Naive thymus-derived CD4-positive, alpha-beta T cell (primary cell): ENCODE results near the gene FAM210B. TPM values are rescaled to one million over a fixed set of nuclear protein-coding genes. Genes with fewer than 3 reads are reported as not detected.

ENCODE experiments used
- ATAC-seq: fragments of 150-1000 bp; cut with Tn5 transposase; 2 replicates; pipeline ENCODE4 v1.10.0; 2021; ENCODE audit warnings: mild to moderate bottlenecking, moderate library complexity
- CTCF ChIA-PET: fragments of 350-600 bp; sonication (Branson Sonifier 250); formaldehyde crosslinking; loops from one replicate; lab custom pipeline; 2021; ENCODE audit warnings: antibody characterized with exemption; lab: Charles Lee
- POLR2A ChIA-PET: fragments of 350-600 bp; sonication (Branson Sonifier 250); formaldehyde crosslinking; loops from one replicate; lab custom pipeline; 2021; ENCODE audit warnings: antibody characterized with exemption, inconsistent platforms; lab: Charles Lee
- DNase-seq, 9 donors: peaks; one replicate each; pipeline versions ENCODE4 v3.0.0 to v3.0.0-alpha.2; 2020 to 2022; ENCODE audit warnings: mixed read lengths in 1 of 9
- H3K27ac ChIP-seq: one replicate; pipeline ENCODE4 v1.7.0; 2013; ENCODE audit warnings: mild to moderate bottlenecking, low read depth, low read length, moderate library complexity
- H3K27me3 ChIP-seq, 2 donors: one replicate each; pipeline ENCODE4 v1.7.0; 2013; ENCODE audit warnings: low read length in 2 of 2, mild to moderate bottlenecking in 2 of 2, moderate library complexity in 2 of 2; ENCODE audit not compliant: control insufficient read depth in 2 of 2, insufficient read depth in 2 of 2
- H3K36me3 ChIP-seq, 3 experiments: 1 replicate in 2 of 3; 2 replicates in 1 of 3; pipeline ENCODE4 v1.7.0; 2013; ENCODE audit warnings: low read length in 3 of 3, mild to moderate bottlenecking in 3 of 3, moderate library complexity in 1 of 3; ENCODE audit not compliant: insufficient read depth in 3 of 3, control insufficient read depth in 2 of 3
- H3K4me1 ChIP-seq, 2 donors: one replicate each; pipeline ENCODE4 v1.7.0; 2013; ENCODE audit warnings: low read length in 2 of 2, mild to moderate bottlenecking in 2 of 2, moderate library complexity in 1 of 2; ENCODE audit not compliant: control insufficient read depth in 2 of 2, insufficient read depth in 2 of 2
- H3K4me3 ChIP-seq: 2 replicates; pipeline ENCODE4 v1.7.0; 2013; ENCODE audit warnings: mild to moderate bottlenecking, low read length
- H3K9me3 ChIP-seq, 3 experiments: 1 replicate in 2 of 3; 2 replicates in 1 of 3; pipeline ENCODE4 v1.7.0; 2013; ENCODE audit warnings: low read length in 3 of 3; ENCODE audit not compliant: control insufficient read depth in 2 of 3
- H3K27ac Mint-ChIP-seq, 9 donors: one replicate each; pipeline ENCODE4 v1.8.0; 2020 to 2022; ENCODE audit warnings: mixed read lengths in 9 of 9, mild to moderate bottlenecking in 8 of 9, moderate library complexity in 5 of 9, inconsistent platforms in 2 of 9
- H3K27me3 Mint-ChIP-seq, 5 donors: one replicate each; pipeline ENCODE4 v1.8.0; 2021 to 2022; ENCODE audit warnings: mixed read lengths in 5 of 5, mild to moderate bottlenecking in 1 of 5
- H3K36me3 Mint-ChIP-seq, 5 donors: one replicate each; pipeline ENCODE4 v1.8.0; 2020 to 2022; ENCODE audit warnings: mixed read lengths in 5 of 5, mild to moderate bottlenecking in 3 of 5, inconsistent platforms in 1 of 5
- H3K4me1 Mint-ChIP-seq, 7 donors: one replicate each; pipeline ENCODE4 v1.8.0; 2020 to 2022; ENCODE audit warnings: mixed read lengths in 7 of 7, mild to moderate bottlenecking in 3 of 7, inconsistent platforms in 1 of 7
- H3K4me3 Mint-ChIP-seq, 10 donors: one replicate each; pipeline ENCODE4 v1.8.0; 2020 to 2022; ENCODE audit warnings: mild to moderate bottlenecking in 10 of 10, mixed read lengths in 10 of 10, moderate library complexity in 6 of 10, inconsistent platforms in 2 of 10
- H3K9me3 Mint-ChIP-seq, 11 donors: one replicate each; pipeline ENCODE4 v1.8.0; 2020 to 2022; ENCODE audit warnings: mixed read lengths in 11 of 11, mild to moderate bottlenecking in 4 of 11, inconsistent platforms in 1 of 11, moderate library complexity in 1 of 11
- intact Hi-C, 2 donors: fragments of 100-400 bp; cut with micrococcal nuclease; formaldehyde crosslinking; loops; one replicate each; pipeline ENCODE4 v1.15.1; 2023
- polyA plus RNA-seq, 2 donors: library from polyadenylated mRNA; unstranded; fragments of 300-500 nt; fragmentation: Illumina TruSeq; gene quantifications; one replicate each; pipeline ENCODE4 v1.2.3, GENCODE V29; 2021
- total RNA-seq, 6 experiments: library from RNA in 5 of 6; stranded (reverse) in 5 of 6; gene quantifications; 1 replicate in 5 of 6; 2 replicates in 1 of 6; pipeline ENCODE4 v1.2.3 and lab custom pipeline; 2021 to 2026

The FAM210B gene, protein sequence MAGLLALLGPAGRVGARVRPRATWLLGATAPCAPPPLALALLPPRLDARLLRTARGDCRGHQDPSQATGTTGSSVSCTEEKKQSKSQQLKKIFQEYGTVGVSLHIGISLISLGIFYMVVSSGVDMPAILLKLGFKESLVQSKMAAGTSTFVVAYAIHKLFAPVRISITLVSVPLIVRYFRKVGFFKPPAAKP
- 10 to 100 TPM in 4 of 5 experiments, 1 to 10 TPM in 1; 8.1 to 31.8 (median 19.4) TPM for total RNA-seq
- 10 to 100 TPM; 40.7 to 43.2 TPM for polyA plus RNA-seq
- 27.6 reads per million, percentile 58 among the genes with 10 or more reads in this experiment for total RNA-seq (lab: John Stamatoyannopoulos, UW)

DNA sequence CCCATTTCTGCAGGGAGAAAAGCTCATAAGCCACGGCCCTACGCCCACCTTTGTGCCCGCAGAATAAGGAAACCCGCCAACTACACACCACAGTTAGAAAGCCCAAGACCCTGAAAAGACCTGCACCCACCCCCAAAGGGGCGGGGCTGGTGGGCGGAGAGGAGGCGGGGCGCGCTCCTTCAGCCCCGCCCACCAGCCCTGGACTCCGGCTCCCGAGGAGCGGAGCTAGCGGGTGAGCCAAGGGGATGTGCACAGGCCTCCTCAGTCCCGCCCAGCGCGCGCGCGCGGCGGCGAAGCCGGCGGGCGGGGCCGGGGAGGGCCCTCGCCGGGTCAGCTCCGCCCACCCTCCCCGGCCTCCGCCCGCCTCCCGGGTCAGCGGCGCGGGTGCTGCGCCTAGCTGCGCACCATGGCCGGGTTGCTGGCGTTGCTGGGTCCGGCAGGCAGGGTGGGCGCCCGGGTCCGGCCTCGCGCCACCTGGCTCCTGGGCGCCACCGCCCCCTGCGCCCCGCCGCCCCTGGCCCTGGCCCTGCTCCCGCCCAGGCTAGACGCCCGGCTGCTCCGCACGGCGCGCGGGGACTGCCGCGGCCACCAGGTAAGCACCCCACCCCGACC lies at the start of gene FAM210B:
TSS of gene FAM210B (plus strand) at position 375 of the 612 bp plus-strand sequence. CDS start at position 407, 32 bp downstream.
- DNase-seq: peak; percentile 63 to 82 (median 79)
- CTCF ChIA-PET: interaction anchor here (1.6 kb wide), 1 partner anchor 53 kb away, joined by 3 read pairs; the partner anchor contains the start of gene CASS4
- POLR2A ChIA-PET: interaction anchor here (1.1 to 3.2 kb wide), 5 partner anchors 34 to 110 kb away, joined by 3 to 23 read pairs (median 5); partner anchors contain the start of genes AURKA, CASS4, CSTF1 and RTF2
- Histone ChIP-seq H3K9me3 (no peaks in the 10 kb centered on the region), H3K4me1 (peaks cover 0 to 14% of the 10 kb centered on the region in 2 donors), H3K4me3 (peak within 1 kb of the TSS; percentile 72), H3K27ac (peak within 1 kb of the TSS; percentile 71), H3K36me3 (no peaks in the 10 kb centered on the region), H3K27me3 (no peaks in the 10 kb centered on the region)
- peak; percentile 99 for ATAC-seq
- H3K9me3 Mint-ChIP-seq: no peaks in the 10 kb centered on the region
- peaks cover 0 to 4% (median 0%) of the 10 kb centered on the region in 5 donors for H3K36me3 Mint-ChIP-seq
- intact Hi-C loops: loop anchor here (1.0 to 2.0 kb wide), 4 partner anchors 34 to 1950 kb away; partner anchors contain the start of genes AURKA (in 2 of the 2), CSTF1 (in 2 of the 2), RAB22A (in 1 of the 2) and RAE1 (in 1 of the 2)
- H3K4me1 Mint-ChIP-seq: peaks cover 13 to 29% (median 22%) of the 10 kb centered on the region in 7 donors
- peaks cover 0 to 4% (median 0%) of the 10 kb centered on the region in 5 donors for H3K27me3 Mint-ChIP-seq
- peak within 1 kb of the TSS; percentile 54 to 91 (median 81) for H3K27ac Mint-ChIP-seq
- H3K4me3 Mint-ChIP-seq: peak within 1 kb of the TSS; percentile 88 to 96 (median 92)

DNA sequence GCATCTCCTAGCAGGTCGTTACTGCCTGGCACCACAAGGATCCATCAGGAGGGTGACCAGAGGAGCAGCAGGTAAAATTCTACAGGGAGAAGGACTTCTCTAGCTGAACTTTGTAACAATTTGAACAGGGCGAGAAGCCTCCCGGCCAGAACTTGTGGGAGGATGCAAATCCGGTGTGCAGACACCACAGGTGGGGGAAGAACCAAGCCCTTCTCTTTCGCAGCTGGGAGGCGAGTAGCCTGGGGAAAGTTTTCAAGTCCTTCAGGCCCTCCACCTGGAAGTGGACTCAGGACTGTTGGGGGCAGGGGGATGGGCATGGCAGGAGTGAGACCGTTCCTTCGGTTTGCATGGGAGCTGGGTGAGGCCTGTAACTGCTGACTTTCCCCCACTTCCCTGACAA lies 42.7 kb upstream of the FAM210B start:
- H3K36me3 ChIP-seq: no peaks in the 10 kb centered on the region
- Mint-ChIP-seq H3K4me1 (peaks cover 0 to 6% (median 0%) of the 10 kb centered on the region in 7 donors), H3K4me3 (no peak overlapping the region), H3K9me3 (peaks cover 0 to 9% (median 4%) of the 10 kb centered on the region in 11 donors), H3K27ac (no peak overlapping the region), H3K27me3 (peaks cover 14 to 43% (median 26%) of the 10 kb centered on the region in 5 donors), H3K36me3 (no peaks in the 10 kb centered on the region)
- ChIA-PET CTCF (no interaction called here), POLR2A (no interaction called here)
- no peak for DNase-seq
- no peaks in the 10 kb centered on the region for H3K9me3 ChIP-seq
- H3K4me3 ChIP-seq: no peak overlapping the region
- no peak for ATAC-seq
- H3K27me3 ChIP-seq: no peaks in the 10 kb centered on the region
- H3K27ac ChIP-seq: no peak overlapping the region
- intact Hi-C loops: no loop called here
- H3K4me1 ChIP-seq: no peaks in the 10 kb centered on the region

DNA sequence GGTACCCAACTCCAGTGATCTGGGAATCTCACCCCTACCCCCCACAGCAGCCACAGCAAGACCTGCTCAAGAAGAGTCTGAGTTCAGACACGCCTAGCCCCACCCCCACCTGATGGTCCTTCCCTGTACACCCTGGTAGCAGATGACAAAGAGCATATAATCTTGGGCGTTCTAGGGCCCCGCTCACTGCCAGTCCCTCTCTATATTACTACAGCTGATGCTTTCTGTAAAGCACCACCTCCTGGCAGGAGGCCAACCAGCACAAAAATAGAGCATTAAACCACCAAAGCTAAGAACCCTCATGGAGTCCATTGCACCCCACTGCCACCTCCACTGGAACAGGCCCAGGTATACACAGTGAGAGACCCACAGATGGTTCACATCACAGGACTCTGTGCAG lies 42.3 kb upstream of the FAM210B start:
- intact Hi-C loops: no loop called here
- no peaks in the 10 kb centered on the region for H3K36me3 Mint-ChIP-seq
- Histone ChIP-seq H3K27ac (no peak overlapping the region), H3K4me3 (no peak overlapping the region), H3K4me1 (no peaks in the 10 kb centered on the region), H3K27me3 (no peaks in the 10 kb centered on the region), H3K9me3 (no peaks in the 10 kb centered on the region), H3K36me3 (no peaks in the 10 kb centered on the region)
- peaks cover 0 to 6% (median 0%) of the 10 kb centered on the region in 7 donors for H3K4me1 Mint-ChIP-seq
- H3K4me3 Mint-ChIP-seq: no peak overlapping the region
- ChIA-PET POLR2A (no interaction called here), CTCF (no interaction called here)
- DNase-seq (no peak), ATAC-seq (no peak)
- H3K27ac Mint-ChIP-seq: no peak overlapping the region
- peaks cover 11 to 43% (median 22%) of the 10 kb centered on the region in 5 donors for H3K27me3 Mint-ChIP-seq
- peaks cover 0 to 9% (median 4%) of the 10 kb centered on the region in 11 donors for H3K9me3 Mint-ChIP-seq

DNA sequence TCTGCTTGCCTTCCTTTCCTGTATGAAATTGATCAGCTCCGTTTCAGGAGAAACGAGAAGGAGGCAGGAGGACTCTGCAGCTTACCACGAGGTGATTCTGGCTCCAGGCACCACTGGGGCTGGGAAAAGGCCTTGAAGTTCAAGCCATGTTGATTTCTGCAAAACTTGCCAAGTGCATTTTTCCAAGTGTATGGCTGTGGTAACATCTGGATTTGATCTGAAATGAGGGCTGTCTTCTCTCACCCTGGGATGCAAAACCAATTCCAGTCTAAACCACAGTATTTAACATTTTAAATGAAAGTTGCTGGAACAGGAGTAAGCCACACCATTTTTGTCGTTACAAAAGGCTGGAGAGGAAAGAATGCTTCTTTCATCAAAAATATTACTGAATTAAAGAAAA lies 36.1 kb upstream of the FAM210B start:
- Mint-ChIP-seq H3K9me3 (peaks cover 0 to 2% (median 0%) of the 10 kb centered on the region in 11 donors), H3K27ac (no peak overlapping the region), H3K4me1 (peaks cover 0 to 6% (median 0%) of the 10 kb centered on the region in 7 donors), H3K27me3 (peaks cover 9 to 34% (median 30%) of the 10 kb centered on the region in 5 donors), H3K4me3 (no peak overlapping the region), H3K36me3 (no peaks in the 10 kb centered on the region)
- intact Hi-C loops: no loop called here
- H3K27ac ChIP-seq: no peak overlapping the region
- ATAC-seq (no peak), DNase-seq (no peak)
- CTCF ChIA-PET: no interaction called here
- no peak overlapping the region for H3K4me3 ChIP-seq
- no peaks in the 10 kb centered on the region for H3K27me3 ChIP-seq
- H3K36me3 ChIP-seq: no peaks in the 10 kb centered on the region
- no peaks in the 10 kb centered on the region for H3K9me3 ChIP-seq
- H3K4me1 ChIP-seq: no peaks in the 10 kb centered on the region
- POLR2A ChIA-PET: no interaction called here

DNA sequence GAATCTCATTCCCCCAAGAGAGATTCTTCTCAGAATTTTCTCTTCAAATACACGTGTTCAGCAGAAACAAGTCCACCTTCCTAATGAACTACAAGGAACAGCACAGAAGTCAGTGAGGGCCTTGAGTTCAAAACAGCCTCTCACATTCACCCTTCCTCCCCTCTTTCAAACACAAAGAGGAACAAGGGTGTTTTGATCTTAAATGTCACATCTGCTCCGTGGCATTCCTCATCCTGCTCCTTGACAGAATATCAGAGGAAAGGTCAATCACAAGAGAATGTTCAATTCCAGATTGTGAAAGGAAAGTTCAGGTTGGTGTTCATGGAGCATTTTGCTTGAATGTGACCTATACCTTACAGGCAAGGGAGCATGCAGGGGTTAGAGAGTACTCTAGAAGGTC lies 35.6 kb upstream of the FAM210B start:
- Mint-ChIP-seq H3K4me1 (peaks cover 0 to 6% (median 0%) of the 10 kb centered on the region in 7 donors), H3K27ac (no peak overlapping the region), H3K4me3 (no peak overlapping the region), H3K36me3 (no peaks in the 10 kb centered on the region), H3K27me3 (peaks cover 9 to 37% (median 30%) of the 10 kb centered on the region in 5 donors), H3K9me3 (peaks cover 0 to 2% (median 0%) of the 10 kb centered on the region in 11 donors)
- H3K36me3 ChIP-seq: no peaks in the 10 kb centered on the region
- CTCF ChIA-PET: no interaction called here
- no peaks in the 10 kb centered on the region for H3K27me3 ChIP-seq
- ATAC-seq: no peak
- DNase-seq: no peak
- intact Hi-C loops: no loop called here
- no peak overlapping the region for H3K27ac ChIP-seq
- no peaks in the 10 kb centered on the region for H3K9me3 ChIP-seq
- no peaks in the 10 kb centered on the region for H3K4me1 ChIP-seq
- POLR2A ChIA-PET: no interaction called here
- H3K4me3 ChIP-seq: no peak overlapping the region

DNA sequence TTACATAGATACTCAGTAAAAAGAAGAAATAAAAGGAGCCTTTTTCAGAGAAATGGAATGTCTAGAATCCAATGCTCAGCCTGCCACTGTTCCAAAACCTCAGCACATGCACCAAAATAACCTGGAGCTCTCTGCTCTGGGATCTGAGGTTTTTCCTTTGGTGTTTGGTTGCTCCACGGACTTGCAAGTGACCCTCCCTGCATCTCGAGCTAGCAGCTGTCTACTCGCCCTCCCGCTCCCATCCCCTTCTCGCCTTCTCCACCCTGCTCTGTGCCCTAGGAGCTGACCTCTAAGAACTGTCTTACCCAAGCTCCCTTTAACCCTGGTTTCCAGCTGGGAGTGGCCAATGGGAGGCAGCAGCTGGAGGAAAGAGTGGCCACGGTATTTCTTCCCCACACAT lies 35.1 kb upstream of the FAM210B start:
- CTCF ChIA-PET: no interaction called here
- Mint-ChIP-seq H3K9me3 (peaks cover 0 to 2% (median 0%) of the 10 kb centered on the region in 11 donors), H3K27me3 (peaks cover 9 to 37% (median 27%) of the 10 kb centered on the region in 5 donors), H3K4me3 (no peak overlapping the region), H3K27ac (no peak overlapping the region), H3K36me3 (no peaks in the 10 kb centered on the region), H3K4me1 (peaks cover 0 to 6% (median 0%) of the 10 kb centered on the region in 7 donors)
- H3K36me3 ChIP-seq: no peaks in the 10 kb centered on the region
- POLR2A ChIA-PET: no interaction called here
- H3K9me3 ChIP-seq: no peaks in the 10 kb centered on the region
- no peaks in the 10 kb centered on the region for H3K27me3 ChIP-seq
- ATAC-seq (no peak), DNase-seq (no peak)
- H3K4me1 ChIP-seq: no peaks in the 10 kb centered on the region
- no peak overlapping the region for H3K27ac ChIP-seq
- intact Hi-C loops: no loop called here
- H3K4me3 ChIP-seq: no peak overlapping the region
